ENCODE measurements around the gene SLC18A3.

The SLC18A3 gene

GRCh38 chr10:49610114-49610457, at the start of gene SLC18A3:
SLC18A3 (plus strand) TSS chr10:49610310; CDS start chr10:49610741, 431 bp downstream.
- TF ChIP-seq, protein P1, sequence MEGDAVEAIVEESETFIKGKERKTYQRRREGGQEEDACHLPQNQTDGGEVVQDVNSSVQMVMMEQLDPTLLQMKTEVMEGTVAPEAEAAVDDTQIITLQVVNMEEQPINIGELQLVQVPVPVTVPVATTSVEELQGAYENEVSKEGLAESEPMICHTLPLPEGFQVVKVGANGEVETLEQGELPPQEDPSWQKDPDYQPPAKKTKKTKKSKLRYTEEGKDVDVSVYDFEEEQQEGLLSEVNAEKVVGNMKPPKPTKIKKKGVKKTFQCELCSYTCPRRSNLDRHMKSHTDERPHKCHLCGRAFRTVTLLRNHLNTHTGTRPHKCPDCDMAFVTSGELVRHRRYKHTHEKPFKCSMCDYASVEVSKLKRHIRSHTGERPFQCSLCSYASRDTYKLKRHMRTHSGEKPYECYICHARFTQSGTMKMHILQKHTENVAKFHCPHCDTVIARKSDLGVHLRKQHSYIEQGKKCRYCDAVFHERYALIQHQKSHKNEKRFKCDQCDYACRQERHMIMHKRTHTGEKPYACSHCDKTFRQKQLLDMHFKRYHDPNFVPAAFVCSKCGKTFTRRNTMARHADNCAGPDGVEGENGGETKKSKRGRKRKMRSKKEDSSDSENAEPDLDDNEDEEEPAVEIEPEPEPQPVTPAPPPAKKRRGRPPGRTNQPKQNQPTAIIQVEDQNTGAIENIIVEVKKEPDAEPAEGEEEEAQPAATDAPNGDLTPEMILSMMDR (IDR thresholded peaks at IDR 0.05; ENCODE audit: control extremely low read depth, extremely low read depth, low read depth, missing control alignments) = no peak
- ChIA-PET POLR2A (no interaction called here), CTCF (no interaction called here)
- DNase-seq (ENCODE audit: extremely low spot score) = no peak

GRCh38 chr10:49560526-49560925, 49.6 kb upstream of the SLC18A3 start:
- TF ChIP-seq, protein P1 (IDR thresholded peaks at IDR 0.05; ENCODE audit: control extremely low read depth, extremely low read depth, low read depth, missing control alignments) = no peak
- DNase-seq (ENCODE audit: extremely low spot score) = no peak
- CTCF ChIA-PET = no interaction called here
- POLR2A ChIA-PET = no interaction called here

DNA sequence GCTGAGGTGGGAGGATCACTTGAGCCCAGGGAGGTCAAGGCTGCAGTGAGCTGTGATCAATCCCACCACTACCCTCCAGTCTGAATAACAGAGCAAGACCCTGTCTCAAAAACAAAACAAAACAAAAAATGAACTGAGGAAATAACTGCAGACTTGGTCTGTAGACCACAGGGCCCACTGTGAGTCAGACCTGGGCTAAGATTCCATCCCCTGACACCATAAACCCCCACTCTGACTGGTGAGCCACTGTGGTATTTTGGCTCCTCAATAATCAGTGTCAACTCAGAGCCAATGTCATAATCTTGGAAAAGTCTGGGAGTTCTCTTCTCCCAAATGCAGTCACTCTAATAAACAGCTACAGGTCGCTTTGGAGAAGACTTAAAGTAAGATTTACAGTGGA, 47.2 kb upstream of the SLC18A3 start:
- TF ChIP-seq, protein P1 (IDR thresholded peaks at IDR 0.05; ENCODE audit: control extremely low read depth, extremely low read depth, low read depth, missing control alignments) = no peak
- ChIA-PET POLR2A (no interaction called here), CTCF (interaction anchor here (0.9 to 1.7 kb wide), 6 partner anchors 8 to 672 kb away, joined by 3 to 6 read pairs (median 4); no protein-coding TSS in a partner anchor)
- DNase-seq (ENCODE audit: extremely low spot score) = no peak

GRCh38 chr10:49564461-49565009, 45.6 kb upstream of the SLC18A3 start:
- no peak for DNase-seq (ENCODE audit: extremely low spot score)
- ChIA-PET POLR2A (no interaction called here), CTCF (interaction anchor here (0.7 to 5.3 kb wide), 8 partner anchors 11 to 674 kb away, joined by 3 to 32 read pairs (median 4); no protein-coding TSS in a partner anchor)
- TF ChIP-seq, protein P1 (IDR thresholded peaks at IDR 0.05; ENCODE audit: control extremely low read depth, extremely low read depth, low read depth, missing control alignments) = no peak

DNA sequence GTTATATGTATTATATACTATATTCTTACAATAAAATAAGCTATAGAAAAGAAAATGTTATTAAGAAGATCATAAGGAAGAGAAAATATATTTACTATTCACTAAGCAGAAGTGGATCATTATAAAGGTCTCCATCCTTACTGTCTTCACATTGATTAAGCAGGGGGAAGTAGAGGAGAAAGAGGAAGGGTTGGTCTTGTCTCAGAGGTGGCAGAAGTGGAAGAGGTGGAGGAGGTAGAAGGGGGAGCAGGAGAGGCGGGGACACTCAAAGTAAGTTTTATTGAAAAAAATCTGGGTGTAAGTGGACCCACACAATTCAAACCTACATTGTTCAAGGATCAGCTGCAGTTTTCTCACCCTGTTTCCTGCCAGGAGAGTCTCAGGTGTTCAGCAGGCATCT, 42.3 kb upstream of the SLC18A3 start:
- DNase-seq (ENCODE audit: extremely low spot score) = no peak
- ChIA-PET CTCF (interaction anchor here (1.0 to 5.3 kb wide), 4 partner anchors 10 to 656 kb away, joined by 3 to 32 read pairs (median 6); partner anchors contain the start of gene ERCC6), POLR2A (no interaction called here)
- TF ChIP-seq, protein P1 (IDR thresholded peaks at IDR 0.05; ENCODE audit: control extremely low read depth, extremely low read depth, low read depth, missing control alignments) = no peak

GRCh38 chr10:49568235-49568634, 41.9 kb upstream of the SLC18A3 start:
- TF ChIP-seq, protein P1 (IDR thresholded peaks at IDR 0.05; ENCODE audit: control extremely low read depth, extremely low read depth, low read depth, missing control alignments) = no peak
- POLR2A ChIA-PET = no interaction called here
- DNase-seq (ENCODE audit: extremely low spot score) = no peak
- CTCF ChIA-PET = interaction anchor here (1.0 to 5.3 kb wide), 4 partner anchors 10 to 655 kb away, joined by 3 to 32 read pairs (median 6); partner anchors contain the start of gene ERCC6

All from GM10248 (cell line).